SH-SY5Y (cell line): Measurements from ENCODE around the gene USP24.

Experiments
- GATA2 ChIP-seq: IDR thresholded peaks from 2 replicates; pipeline ENCODE4 v1.6.1; 2011; ENCODE audit warnings: mild to moderate bottlenecking, low read depth, low read length
- GATA3 ChIP-seq: IDR thresholded peaks from 2 replicates; pipeline ENCODE4 v1.6.1; 2011; ENCODE audit warnings: low read depth, mild to moderate bottlenecking, low read length, moderate library complexity

The USP24 gene

GRCh38 chr1:55089683-55090082 lies 125.5 kb downstream of the USP24 start:
- no peak for TF ChIP-seq GATA3
- no peak for TF ChIP-seq GATA2

- TF ChIP-seq GATA2: no peak
- no peak for TF ChIP-seq GATA3
Measured at GRCh38 chr1:55088413-55088812, 126.8 kb downstream of the USP24 start.

- no peak for TF ChIP-seq GATA3
- no peak for TF ChIP-seq GATA2
Measured at GRCh38 chr1:55087439-55087838, 127.7 kb downstream of the USP24 start.

DNA sequence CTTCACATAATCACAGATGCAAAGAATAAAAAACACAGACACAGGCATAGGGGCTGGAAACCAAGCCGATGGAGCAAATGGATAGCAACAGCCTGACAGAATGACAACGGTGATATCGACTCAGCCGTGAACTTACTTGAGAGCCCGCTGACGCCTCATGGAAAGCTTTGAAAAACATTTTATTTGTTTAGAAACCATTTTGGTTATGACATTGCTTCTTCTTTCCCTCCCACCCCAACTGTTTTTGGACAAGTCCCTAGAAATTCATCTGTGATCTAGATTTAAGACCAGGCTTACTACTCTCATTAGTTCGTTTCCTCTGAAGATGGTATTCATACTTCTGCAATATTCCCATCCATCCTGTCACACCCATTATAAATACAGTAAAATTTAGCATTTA lies 130.9 kb downstream of the USP24 start:
- TF ChIP-seq GATA3 (no peak), GATA2 (no peak)

- TF ChIP-seq GATA2 (no peak), GATA3 (no peak)
Measured at GRCh38 chr1:55081905-55082296, 133.3 kb downstream of the USP24 start.

DNA sequence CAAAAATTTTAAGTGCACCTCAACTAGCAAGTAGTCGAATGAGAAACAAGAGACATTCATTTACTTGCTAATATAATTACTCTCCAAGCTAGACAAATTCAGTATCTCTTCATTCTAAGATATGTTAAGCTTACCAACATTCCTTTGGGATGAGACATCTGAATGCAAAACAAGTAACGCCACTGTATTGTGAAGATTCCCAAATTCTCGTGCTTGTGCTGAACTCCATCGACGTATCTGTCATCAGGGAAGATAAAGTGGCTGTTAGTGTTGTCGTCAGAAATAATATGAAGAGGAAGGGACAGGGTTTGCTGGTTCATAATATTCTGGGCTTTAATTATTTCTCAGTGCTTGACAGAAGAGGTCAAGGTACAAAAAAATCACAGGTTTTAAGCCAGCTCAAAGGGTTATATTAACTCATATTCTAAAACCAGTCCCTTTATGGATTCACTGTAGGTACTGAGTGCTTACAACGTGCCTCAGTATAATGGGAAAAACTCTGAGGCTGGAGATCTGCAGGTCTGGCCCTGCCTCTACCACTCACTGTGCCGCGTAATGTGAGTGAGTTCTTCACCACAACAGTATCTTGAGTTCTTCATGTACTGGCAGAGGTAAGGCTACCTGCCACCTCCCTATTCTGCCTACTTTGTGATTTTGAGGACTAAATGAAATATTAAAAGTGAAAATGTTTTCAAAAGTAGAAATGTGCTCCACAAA lies 133.8 kb downstream of the USP24 start:
- no peak for TF ChIP-seq GATA2
- no peak for TF ChIP-seq GATA3

- TF ChIP-seq GATA3 (no peak), GATA2 (no peak)
Measured at GRCh38 chr1:55079651-55080050, 135.5 kb downstream of the USP24 start.

DNA sequence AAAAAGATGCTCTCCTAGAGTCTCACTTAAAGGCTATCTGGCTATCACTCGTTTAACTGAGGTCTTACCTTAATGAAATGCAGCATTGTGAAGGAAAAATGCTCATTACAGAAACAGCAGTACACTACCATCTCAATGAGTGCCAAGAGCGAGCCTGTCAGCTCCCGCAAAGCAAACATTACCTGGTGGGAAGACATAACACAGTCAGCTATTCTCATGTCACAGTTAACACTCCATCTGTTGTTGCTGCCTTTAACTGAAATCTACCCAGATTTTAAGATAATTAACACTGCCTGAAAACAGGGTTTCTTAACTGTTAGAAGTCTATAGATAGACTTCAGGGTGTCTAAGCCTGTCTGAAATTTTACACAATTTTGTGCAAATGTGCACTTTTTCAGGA lies 136.7 kb downstream of the USP24 start:
- TF ChIP-seq GATA2: no peak

DNA sequence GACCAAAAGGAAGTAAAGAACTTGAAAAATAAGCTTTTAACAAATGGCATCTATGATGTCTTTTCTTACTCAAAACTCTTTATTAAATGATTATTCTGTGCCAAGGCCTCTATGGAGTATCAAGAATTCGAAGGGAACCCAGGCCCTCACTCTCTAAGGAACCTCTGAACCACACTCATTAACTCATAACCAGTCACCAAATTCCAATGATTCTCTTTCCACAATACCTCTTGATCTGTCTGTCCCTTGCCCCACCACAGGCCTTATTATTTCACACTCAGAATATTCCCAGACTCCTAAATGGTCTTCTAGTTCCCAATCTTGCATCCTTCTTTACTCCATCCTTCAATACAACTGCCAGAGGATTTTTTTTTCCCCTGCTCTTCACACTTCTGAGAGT lies 138.8 kb downstream of the USP24 start:
- TF ChIP-seq GATA2: no peak
- no peak for TF ChIP-seq GATA3

GRCh38 chr1:55074455-55074854 lies 140.7 kb downstream of the USP24 start:
- TF ChIP-seq GATA2 (no peak), GATA3 (no peak)

DNA sequence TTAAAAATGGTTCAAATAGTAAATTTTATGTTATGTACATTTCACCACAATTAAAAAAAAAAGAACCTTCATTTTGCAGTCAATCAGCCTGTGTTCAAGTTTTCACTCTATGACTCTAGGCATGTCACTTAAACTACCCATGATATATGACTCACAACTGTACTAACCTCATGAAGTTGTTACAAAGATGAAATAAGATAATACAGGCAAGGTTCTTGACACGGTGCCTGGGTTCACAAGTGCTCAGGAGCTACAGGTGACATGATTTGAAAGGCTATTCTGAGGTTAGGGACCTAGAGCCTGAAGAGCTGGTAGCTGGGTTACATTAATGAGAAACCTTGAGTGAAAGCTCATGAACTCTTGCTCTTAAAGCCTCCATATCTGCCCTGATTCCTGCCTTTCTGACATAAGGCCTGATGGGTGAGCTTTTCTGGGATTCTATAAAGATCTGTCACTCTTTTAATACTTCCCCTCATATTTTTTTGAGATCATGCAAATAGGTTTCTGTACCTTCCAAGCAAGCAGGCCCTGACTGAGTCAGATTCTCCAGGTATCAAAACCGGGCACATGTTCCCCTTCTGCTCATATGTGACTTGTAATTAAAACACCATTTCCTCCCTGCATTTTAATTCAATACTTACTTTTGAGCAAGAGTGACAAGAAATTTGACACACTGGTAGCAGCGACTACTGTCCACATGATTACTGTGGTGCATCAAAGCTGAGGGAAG lies 141.8 kb downstream of the USP24 start:
- TF ChIP-seq GATA3: no peak
- TF ChIP-seq GATA2: no peak

GRCh38 chr1:55071477-55071876 lies 143.7 kb downstream of the USP24 start:
- TF ChIP-seq GATA3 (no peak), GATA2 (no peak)

DNA sequence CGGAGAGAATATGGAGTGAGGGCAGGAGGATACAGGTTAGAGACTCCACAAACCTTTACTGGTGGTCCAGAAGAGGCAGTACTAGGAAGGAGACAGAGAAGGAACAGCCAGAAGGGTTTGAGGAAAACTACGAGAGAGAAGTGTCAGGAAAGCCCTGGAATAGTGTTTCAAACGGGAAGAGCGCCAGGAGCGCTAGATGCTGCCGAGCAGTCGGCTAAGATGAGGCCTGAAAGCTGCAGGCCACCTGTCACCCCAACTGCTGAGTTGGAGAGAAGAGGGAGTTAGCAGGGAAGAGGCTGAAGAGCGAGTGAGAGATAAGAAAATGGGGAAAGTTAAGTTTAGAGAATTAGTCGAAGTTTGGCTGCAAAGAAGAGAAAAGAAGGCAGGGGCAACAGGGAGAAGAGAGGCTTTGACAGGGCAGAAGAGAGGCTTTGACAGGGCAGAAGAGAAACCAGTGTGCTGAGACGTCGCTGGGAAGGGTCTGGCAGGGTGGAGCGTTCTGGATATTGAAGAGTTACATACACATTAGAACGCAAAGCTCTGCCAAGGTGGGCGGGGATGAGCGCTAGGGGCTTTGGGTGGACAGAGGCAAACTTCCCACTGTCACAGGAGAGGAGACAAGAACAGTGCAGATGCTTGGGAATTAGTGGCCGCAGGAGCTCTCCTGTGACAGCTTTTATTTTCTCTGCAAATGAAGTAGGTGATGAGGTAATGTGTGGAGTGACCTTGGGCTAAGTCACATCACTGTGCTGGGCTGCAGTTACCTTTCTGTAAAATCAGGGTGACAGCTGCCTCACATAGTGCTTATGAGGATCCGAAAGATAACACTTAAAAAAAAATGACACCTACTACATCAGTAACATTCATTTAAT lies 144.6 kb downstream of the USP24 start:
- TF ChIP-seq GATA2 (no peak), GATA3 (no peak)

DNA sequence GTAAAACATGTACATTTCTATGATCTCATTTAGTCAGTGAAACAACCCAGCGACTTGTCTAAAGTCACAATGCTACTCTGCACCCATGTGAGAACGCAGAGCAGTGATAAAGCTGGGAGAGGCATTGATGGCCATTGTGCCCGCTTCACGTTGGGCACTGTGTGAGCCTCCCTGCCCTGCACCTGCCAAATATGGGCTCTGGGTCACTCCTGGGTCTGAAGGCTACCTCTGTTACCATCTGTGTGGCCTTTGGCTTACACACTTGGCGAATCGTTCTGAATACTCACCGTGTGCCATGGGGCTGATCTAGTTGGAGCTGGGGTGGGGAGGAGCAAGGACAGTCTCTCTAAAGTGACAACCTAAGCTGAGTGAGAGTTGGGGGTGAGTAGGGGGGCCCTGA lies 145.9 kb downstream of the USP24 start:
- TF ChIP-seq GATA2: no peak
- TF ChIP-seq GATA3: no peak

DNA sequence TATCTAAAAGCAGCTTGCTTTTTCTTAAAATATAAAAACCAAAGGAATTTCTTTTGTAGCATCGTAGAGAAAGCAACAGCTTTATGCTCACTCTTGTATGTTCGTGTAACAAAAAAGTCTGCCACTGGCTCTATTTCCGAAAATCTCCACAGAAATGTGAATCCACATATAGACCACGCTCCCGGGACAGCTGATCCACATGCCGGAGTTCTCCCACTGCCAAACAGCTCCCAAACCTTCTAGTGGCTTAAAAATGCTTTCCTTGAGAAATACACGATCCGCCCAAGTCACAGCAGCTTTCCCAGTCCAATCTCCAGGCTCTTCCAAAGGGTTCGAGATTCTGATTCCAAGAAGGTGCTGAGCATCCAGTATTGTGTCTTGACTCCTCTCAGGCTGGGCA lies 146.5 kb downstream of the USP24 start:
- TF ChIP-seq GATA2 (no peak), GATA3 (no peak)
